GM21529 (cell line): Measurements from ENCODE around the gene SLC4A7.
"Not testable (repeated sequence)": the region's sequence is repeated elsewhere in the genome, so short reads cannot be mapped to it uniquely, and the experiment has no call there.

ENCODE experiments used
- ATAC-seq: cut with Tn5 transposase; IDR thresholded peaks from one replicate; pipeline ENCODE4 v1.9.1; 2021; ENCODE audit not compliant: unreplicated experiment

The SLC4A7 gene

DNA sequence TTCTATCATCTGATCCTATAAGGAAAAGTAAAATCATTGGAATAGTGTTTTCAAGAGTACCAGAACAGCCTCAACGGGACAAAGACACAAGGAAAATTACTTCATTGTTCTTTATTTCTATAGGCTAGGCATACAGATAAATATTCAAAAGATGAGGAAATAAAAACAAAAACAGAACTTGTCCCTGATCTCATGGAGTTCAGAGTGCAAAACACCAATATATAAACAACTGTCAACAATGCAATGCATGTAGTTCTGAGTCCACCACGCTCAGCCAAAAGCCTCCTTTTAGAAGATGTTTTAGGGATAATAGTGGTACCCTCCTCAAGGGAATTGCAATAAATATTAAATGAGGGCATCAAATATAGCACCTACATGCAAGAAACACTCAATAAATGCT, 4.6 kb upstream of the SLC4A7 start:
- ATAC-seq, result no peak

DNA sequence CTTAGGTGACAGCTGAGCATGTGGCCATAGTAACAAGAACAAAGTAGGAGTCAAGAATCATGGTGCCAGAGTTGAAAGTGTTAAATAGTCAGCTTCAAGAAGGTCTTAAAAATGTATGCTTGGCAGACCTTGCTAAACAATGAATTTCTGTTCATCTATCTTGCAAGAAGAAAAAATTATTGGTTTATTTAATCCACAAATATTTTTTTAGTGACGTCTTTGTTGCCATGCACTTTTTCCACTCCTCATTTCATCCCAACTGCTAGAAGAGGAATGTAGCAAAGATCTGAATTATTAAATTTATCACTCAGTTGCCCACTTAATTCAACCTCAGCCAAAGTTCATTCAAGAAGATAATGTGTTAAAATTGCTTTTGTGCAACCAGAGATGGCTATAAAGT, 3.2 kb upstream of the SLC4A7 start:
- no peak for ATAC-seq

DNA sequence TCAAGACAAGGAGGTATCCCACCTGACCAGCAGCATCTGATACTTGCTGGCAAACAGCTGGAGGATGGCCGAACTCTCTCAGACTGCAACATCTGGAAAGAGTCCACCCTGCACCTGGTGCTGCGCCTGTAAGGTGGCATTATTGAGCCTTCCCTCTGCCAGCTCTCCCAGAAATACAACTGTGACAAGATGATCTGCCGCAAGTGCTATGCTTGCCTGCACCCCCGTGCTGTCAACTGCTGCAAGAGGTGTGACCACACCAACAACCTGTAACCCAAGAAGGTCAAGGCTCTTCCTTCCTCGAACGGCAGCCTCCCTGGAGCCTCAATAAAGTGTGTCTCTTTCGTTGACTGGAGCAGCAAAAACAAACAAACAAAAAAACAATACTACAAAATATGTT, 2.2 kb upstream of the SLC4A7 start:
- ATAC-seq, result no peak

DNA sequence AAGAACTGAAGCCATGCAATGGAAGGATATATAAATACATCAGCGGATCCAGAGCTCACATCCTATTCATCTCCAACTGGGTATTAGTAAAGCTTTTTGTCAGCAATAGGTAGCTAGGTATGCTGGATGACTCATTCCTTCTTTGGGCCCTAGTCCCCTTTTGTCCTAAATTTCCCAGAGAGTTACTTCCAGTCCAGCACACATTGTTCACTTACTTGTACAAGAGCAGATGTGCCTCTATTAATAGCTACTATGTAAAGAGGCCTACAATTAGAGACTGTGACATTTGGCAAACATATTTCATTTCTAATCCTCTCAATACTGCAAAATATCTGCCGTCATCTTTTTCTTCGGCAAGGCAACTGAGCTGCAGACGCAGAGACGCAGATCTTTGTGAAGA, 1.7 kb upstream of the SLC4A7 start:
- ATAC-seq, result no peak

DNA sequence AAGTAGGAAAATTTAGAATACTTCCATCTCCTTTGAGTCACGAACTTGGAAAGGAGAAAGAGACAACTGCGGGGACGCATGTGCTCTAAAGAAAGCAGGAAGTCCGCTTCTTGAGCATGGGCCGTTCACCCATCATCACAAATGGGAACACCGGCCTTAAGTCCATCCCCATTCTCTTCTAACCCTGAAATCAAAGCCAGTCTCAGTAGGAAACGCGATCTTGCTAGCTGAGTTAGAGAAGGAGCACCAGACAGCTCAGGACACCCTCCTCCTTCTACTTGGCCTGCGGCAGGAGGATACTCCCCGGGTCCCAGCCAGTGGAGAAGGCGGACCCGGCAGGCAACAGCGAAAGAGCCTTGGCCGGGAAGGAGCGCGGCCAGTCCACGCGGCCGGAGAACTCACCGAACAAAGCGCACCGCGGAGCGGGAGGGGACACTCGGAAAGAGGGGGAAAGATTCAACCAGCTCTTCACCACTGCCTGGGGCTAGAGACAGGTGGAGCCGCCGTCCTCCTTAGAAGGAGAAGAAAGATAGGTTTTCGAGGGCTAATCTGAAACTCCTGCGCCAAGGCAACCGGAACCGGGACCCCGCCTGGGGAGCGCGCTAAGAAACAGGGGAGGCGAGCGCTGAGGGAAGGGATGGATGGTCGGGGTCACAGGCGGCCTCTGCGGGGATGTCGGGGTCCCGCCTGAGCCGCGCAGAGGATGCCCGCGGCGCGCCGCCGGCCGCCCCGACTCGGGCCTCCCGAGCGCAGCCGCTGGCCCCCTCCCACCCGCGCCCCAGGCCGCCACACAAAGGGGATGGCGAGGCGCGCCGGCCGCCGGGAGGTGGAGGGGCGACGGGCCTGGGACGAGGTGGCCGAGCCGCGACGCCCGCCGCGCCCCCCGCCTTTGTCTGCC, 818 bp downstream of the SLC4A7 start:
- ATAC-seq, result peak; percentile 26

DNA sequence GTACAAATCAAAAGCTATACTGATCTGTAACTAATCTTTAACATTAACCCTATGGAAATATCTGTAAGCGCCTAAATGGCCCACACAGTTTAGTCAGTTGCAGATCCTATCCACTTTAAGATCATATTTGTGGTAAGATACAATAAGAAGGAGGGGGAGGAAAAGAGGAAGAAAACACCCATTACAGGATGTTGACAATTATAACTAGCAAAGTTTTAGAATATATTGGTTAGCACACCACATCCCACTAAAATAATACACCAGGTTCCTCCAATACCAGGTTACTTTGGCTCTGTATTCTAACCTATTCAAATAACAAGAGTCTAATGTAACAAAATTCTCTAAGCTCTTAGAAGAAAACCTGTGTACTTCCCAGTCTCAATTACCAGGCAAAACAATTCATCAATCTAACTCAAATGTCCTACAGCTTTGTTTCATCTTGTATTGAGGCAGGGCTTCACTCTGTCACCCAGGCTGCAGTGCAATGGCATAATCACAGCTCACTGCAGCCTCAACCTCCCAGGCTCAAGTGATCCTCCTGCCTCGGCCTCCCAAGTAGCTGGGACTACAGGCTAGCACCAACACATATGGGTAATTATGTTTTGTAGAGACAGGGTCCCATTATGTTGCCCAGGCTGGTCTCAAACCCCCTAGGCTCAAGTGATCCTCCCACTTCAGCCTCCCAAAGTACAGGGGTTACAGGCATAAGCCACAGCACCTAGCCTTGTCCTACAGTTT, 4.2 kb downstream of the SLC4A7 start:
- no peak for ATAC-seq

DNA sequence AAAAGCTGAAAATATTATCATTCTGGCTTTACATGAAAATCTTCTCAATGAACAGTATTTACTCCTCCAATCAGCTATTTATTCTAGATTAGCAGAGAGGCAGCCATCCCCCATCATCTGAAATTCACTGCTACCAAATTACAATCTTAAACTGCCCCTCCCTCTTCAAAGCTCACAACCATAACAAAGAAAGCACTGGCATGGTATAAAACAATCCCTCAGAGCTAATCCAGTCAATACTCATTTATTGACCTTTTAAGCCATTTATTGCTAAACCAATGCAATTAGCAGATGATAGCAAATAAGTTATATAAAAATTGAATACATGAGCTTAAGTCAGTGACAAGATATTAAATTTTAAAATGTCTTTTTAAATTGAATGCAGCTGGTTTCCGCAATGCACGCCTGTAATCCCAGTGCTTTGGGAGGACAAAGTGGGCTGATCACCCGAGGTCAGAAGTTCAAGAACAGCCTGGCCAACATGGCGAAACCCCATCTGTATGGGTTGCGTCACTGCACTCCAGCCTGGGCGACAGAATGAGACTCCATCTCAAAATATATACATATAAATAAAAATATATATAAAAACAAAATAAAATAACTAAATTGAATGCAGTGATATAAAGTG, 12.1 kb downstream of the SLC4A7 start:
- ATAC-seq, result no peak

DNA sequence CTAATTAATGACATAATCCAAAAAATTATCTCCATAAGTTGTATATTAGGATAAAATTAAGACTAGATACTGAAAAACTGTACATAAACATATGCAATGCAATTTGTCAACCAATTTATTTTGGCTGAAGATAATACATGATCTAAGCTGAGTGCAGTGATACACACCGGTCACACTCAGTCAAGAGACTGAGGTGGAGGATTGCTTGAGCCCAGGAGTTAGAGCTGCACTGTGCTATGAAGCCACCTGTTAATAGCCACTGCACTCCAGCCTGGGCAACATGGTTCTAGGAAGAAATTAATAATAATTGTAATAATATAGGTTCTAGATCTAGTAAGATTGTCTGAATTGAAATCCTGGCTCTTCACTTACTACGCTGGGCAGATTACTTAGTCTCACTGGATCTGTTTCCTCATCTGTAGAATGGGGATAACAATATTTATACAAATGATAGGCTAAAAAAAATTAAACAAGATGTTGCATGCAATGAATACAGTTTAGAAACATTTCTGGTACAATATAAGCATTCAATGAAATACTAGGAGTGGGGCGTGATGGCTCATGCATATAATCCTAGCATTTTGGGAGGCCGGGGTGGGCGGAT, 15.8 kb downstream of the SLC4A7 start:
- no peak for ATAC-seq

DNA sequence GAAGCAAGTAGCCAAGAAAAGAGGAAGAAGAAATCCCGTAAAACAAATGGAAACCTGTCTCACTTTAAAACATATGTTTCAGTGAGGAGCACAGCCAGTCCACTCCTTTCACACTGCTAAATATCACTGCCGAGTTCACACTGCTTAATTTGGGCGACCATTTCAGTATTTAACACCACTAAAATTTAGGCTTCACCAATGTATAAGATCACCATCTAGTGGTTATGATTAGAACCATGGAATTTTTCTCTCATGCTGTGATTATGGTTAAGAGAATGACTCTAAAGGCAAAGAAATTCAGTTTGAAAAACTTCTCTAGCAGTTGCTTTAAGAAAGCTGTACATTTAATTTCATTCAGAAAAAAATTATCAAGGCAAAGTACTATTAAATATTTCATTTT, 16.6 kb downstream of the SLC4A7 start:
- ATAC-seq, result peak; percentile 86

DNA sequence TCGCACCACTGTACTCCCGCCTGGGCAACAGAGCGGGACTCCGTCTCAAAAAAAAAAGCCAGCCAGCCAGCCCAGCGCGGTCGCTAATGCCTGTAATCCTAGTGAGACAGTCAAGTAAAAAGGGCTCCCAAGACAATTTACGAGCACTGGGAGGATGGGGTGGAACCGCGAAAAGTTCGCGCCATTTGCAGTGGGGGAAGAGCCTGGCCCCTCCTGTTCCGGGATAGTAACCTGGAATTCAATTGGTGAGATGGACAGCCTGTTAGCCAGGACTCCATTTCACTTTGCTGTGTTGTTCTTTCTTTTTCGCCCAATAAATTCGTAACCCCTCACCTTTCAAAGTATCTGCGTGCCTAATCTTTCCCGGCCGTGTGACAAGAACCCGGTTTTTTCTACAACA, 19.5 kb downstream of the SLC4A7 start:
- ATAC-seq, result no peak

DNA sequence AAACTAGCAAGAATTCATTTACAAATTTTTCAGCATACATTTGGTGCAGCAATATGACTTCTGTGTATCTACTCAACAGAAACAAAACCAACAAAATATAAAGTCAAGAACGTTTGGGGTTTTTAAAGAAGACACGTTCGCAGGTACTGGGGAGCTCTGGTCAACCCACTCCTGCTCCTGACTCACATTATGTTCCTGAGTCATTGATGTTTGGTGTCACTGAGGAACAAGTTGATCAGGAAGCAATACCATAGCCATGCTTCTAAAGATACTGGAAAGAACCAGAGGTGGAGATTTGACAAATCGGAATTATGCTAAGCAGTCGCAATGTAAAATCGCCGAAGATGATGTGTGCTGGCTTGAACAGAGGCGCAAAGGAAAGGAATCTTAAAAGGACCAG, 22.0 kb downstream of the SLC4A7 start:
- no peak for ATAC-seq

DNA sequence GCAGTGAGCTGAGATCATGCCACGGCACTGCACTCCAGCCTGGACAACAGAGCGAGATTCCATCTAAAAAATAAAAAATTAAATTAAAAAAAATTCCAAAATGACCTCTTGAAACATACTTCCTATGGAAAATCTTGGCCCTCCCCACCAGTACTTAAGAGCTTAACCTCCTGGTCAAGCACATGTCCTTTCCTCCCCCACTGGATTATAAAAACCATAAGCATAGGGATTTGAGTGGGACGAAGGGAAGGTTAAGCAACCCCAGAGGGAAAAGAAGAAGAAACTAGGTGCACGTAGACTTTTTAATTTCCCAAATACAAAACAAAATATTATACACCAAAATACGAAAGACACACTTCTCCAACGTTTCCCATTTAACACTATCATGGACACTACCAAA, 25.3 kb downstream of the SLC4A7 start:
- ATAC-seq, result no peak

DNA sequence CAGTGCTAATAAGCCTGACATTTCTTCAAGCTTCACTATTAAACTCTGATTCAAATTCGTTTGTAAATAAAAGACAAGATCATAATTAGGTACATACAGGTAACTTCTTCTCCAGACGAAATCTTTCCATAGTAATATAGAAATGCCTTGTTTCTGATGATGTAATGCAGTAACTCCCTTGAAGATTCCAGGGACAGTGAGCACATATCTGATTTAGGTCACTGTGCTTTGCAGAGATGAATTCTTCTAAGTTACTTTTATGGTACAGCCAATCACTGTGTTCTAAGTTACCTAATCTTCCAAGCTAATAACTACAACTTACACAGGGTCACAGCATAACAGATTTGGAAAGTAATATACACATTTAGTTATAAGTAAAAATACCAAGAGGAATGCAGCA, 27.6 kb downstream of the SLC4A7 start:
- ATAC-seq, result no peak

DNA sequence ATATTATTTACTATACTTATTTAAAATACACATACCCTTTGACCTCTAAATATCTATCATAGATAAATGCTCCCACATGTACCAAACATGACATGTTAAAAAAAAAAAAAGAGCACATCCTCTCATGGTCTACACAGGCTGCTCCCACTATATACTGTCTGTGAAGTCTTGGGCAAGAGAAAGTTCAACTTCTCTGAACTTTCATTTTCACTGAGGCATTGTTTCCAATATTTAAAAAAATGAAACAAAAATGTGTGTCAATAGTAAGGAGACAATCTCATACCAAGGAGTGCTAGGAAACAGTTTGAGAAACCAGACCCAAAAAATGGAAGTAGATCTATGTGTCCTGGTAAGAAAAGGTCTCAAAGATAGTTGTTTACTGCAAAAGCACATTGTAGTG, 29.3 kb downstream of the SLC4A7 start:
- peak; percentile 73 for ATAC-seq

DNA sequence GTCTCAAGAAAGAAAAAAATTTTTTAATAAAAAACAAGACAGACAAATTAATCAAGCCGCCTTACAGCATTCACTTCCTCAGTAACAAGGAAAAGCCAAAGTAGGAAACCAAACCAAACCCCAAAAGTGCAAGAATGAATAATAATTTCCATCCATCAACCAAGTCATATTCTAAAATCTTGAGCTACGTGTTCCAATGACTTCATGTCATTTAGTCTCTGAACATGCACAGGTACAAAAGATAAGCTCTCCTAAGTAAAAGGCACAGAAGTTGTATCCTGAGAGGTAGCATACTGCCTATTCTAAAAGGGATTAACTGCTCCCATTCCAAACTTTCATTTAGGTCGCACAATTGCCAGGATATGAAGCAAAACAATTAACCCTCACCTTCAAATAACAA, 29.7 kb downstream of the SLC4A7 start:
- ATAC-seq, result no peak

DNA sequence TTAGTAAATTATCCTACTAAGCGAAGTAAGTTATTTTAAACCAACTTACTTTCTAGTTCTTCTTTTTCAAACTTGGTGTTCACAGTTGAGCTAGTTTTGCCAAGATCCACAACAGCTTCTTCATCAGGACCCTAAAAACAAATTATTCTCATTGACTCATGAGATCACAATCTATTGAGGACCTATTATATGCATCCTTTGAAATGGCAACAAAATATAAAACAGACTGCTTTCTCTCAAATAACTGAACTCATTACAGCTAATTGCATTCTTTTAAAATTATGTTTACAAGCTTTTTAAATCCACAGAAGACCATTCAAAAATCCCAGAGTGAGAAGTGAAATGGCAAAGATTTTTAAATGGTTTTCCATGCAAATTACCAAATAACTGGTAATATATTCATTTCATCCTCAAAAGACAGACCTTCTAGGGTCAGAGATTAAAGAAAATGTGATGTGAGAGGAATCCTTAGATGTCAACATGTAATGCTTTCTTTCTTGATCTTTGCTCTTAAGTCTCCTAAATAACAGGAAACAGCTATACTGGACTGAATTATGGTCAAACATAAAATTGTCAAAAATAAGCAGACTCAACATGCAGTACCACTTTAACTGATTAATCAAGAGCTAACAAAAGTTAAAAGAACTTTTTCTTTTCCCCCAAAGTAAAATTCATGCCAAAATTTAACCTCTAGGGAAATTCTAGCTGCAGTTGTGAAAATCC, 31.7 kb downstream of the SLC4A7 start:
- ATAC-seq, result no peak

DNA sequence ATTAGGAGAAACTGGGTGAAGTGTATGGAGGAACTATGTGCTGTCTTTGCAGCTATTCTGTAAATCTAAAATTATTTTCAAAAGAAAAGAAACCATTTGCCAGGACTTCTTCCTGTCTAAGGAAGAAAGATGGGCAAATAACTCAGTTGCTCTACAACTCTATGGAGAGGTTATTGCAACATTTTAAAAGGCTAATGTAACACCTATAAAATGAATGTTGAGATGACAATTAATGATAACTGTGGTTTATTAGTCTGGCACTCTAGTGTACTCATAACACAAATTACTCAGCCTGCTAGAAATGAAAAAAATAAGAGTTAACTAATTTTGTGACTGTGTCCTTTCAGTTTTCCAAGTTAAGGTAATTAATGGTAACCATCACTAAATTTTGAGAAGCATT, 32.3 kb downstream of the SLC4A7 start:
- no peak for ATAC-seq

DNA sequence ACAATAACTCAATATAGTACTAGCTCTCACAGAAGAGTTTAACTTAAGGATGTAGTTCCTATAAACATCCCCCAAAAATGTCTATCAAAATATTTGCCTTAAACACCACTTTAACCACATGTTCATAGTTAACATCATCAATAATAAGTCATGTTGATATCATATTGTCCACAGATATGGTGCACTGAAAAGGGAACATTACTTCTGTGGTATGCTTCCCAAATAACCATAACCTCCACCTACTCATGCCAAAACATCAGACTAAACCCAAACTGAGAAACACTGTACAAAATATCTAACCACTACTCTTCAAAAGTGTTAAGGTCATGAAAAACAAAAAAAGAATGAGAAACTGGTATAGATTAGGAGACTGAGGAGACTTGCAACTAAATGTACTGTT, 32.9 kb downstream of the SLC4A7 start:
- no peak for ATAC-seq

DNA sequence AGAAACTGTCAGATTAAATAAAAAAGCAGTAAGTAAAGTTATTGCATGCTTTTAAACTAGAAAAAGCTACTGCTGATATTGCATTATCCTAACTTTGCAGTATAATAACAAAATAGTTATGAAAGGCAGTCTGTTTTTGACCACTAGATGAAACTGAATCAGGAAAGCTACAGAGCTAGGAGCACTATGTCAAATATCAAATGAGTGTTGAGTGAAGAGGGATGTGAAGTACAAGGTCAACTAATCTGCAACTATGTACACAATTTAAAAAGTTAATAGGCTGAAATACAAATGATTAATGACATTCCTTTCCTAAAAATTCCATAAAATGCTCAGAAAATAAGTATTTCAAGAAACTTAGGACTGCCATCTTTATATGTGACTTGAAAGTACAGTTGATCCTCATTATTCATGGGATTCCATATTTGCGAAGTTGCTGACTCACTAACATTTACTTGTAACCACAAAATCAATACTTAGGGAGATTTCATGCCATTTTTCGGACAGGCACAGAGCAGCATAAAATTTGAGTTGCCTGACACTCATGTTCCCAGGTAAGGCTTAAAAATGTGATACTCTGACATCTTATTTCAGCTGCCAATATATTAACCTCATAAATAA, 34.5 kb downstream of the SLC4A7 start:
- ATAC-seq, result no peak

DNA sequence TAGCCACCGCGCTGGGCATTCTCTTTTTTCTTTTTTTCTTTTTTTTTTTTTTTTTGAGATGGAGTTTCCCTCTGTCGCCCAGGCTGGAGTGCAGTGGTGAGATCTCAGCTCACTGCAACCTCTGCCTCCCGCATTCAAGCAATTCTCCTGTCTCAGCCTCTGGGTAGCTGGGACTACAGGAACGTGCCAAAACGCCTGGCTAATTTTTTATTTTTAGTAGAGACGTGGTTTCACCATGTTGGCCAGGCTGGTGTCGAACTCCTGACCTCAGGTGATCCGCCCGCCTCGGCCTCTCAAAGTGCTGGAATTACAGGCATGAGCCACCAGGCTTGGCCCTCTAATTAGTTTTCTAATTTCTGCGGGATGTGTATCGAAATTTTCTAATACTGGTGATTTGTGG, 41.2 kb downstream of the SLC4A7 start:
- ATAC-seq, result not testable (repeated sequence)
